GM12878 (cell line): ENCODE results near the gene ENSA. TPM values are rescaled to one million over a fixed set of nuclear protein-coding genes. Genes with fewer than 3 reads are reported as not detected.

Experiments
- ATAC-seq: fragments of 200-7000 bp; cut with Tn5 transposase; 3 replicates; pipeline ENCODE4 v1.9.1; 2020; ENCODE audit warnings: mild to moderate bottlenecking, moderate library complexity
- BruUV-seq: library from RNA; stranded (reverse); fragments of 400-500 nt; replicated peaks from 2 replicates; lab custom pipeline; 2021; lab: Mats Ljungman, UMichigan
- CTCF ChIA-PET: fragments of 300-600 bp; sonication (Branson Sonifier 250); formaldehyde crosslinking; extraction: SDS; loops from one replicate; lab custom pipeline; 2021; ENCODE audit warnings: inconsistent platforms; lab: Yijun Ruan, JAX
- POLR2A ChIA-PET: fragments of 350-600 bp; formaldehyde crosslinking; extraction: SDS; loops from one replicate; lab custom pipeline; 2021; ENCODE audit warnings: inconsistent platforms; lab: Charles Lee
- RAD21 ChIA-PET: fragments of 300-600 bp; sonication (Branson Sonifier 250); formaldehyde crosslinking; loops from one replicate; lab custom pipeline; 2023; ENCODE audit warnings: antibody characterized with exemption; ENCODE audit not compliant: unreplicated experiment; lab: Charles Lee
- SMC1A ChIA-PET: fragments of 300-600 bp; sonication (Branson Sonifier 250); formaldehyde crosslinking; loops from one replicate; lab custom pipeline; 2023; ENCODE audit not compliant: unreplicated experiment, uncharacterized antibody; lab: Charles Lee
- DNase-seq: peaks from one replicate; pipeline ENCODE4 v3.0.0-alpha.2; 2011; ENCODE audit warnings: low read depth, low spot score
- FAIRE-seq: peaks from 3 replicates; lab custom pipeline; 2011; peaks lifted over from hg19 to GRCh38; lab: Jason Lieb, UNC
- H2AFZ ChIP-seq: 2 replicates; pipeline ENCODE4 v1.6.0; 2011; ENCODE audit warnings: low read depth, low read length, control low read depth; ENCODE audit not compliant: control insufficient read depth
- H3K27ac ChIP-seq: 2 replicates; pipeline ENCODE4 v1.5.1; 2011; ENCODE audit warnings: control low read depth; ENCODE audit not compliant: control insufficient read depth, insufficient read depth
- H3K27me3 ChIP-seq, 2 experiments: replicated peaks in 1 of 2; 2 replicates each; pipeline versions ENCODE4 v1.6.0 to v1.6.1; 2011; ENCODE audit warnings: low read length in 1 of 2; ENCODE audit not compliant: control insufficient read depth in 2 of 2, insufficient read depth in 2 of 2
- H3K36me3 ChIP-seq, 2 experiments: 2 replicates each; pipeline ENCODE4 v1.5.1; 2011; ENCODE audit warnings: low read length in 1 of 2; ENCODE audit not compliant: control insufficient read depth in 2 of 2, insufficient read depth in 2 of 2
- H3K4me1 ChIP-seq: 2 replicates; pipeline ENCODE4 v1.6.1; 2011; ENCODE audit warnings: mild to moderate bottlenecking, low read length, moderate library complexity, mixed read lengths; ENCODE audit not compliant: control insufficient read depth, insufficient read depth
- H3K4me2 ChIP-seq: 2 replicates; pipeline ENCODE4 v1.6.0; 2011; ENCODE audit warnings: control low read depth; ENCODE audit not compliant: control insufficient read depth, insufficient read depth
- H3K4me3 ChIP-seq: fragments of 200-600 bp; sonication (generic); 2 replicates; pipeline ENCODE4 v1.5.1; 2016
- H3K79me2 ChIP-seq: 2 replicates; pipeline ENCODE4 v1.6.0; 2011; ENCODE audit warnings: low read length; ENCODE audit not compliant: control insufficient read depth, insufficient read depth
- H3K9ac ChIP-seq: 2 replicates; pipeline ENCODE4 v1.8.0; 2011; ENCODE audit warnings: low read length, control low read depth, mixed read lengths; ENCODE audit not compliant: control insufficient read depth, insufficient read depth
- H3K9me3 ChIP-seq: replicated peaks from 3 replicates; pipeline ENCODE4 v1.5.1; 2011; ENCODE audit warnings: mild to moderate bottlenecking, low read length; ENCODE audit not compliant: control insufficient read depth, insufficient read depth
- H4K20me1 ChIP-seq: 2 replicates; pipeline ENCODE4 v1.6.0; 2011; ENCODE audit not compliant: control insufficient read depth, insufficient read depth
- CEBPZ ChIP-seq: fragments of 150-350 bp; IDR thresholded peaks from 2 replicates; pipeline ENCODE4 v1.6.1; 2016; ENCODE audit warnings: low read depth, low read length
- CHD4 ChIP-seq: fragments of 200-600 bp; sonication (generic); IDR thresholded peaks from 2 replicates; pipeline ENCODE4 v1.6.1; 2016; ENCODE audit warnings: mild to moderate bottlenecking
- FOXM1 ChIP-seq: IDR thresholded peaks from 2 replicates; pipeline ENCODE4 v1.6.1; 2012; ENCODE audit warnings: low read depth, mild to moderate bottlenecking, inconsistent platforms, low read length, moderate library complexity
- HDAC6 ChIP-seq: fragments of 200-600 bp; sonication (generic); IDR thresholded peaks from one replicate; pipeline ENCODE4 v1.8.0; 2017; ENCODE audit warnings: antibody characterized with exemption; ENCODE audit not compliant: unreplicated experiment
- JUND ChIP-seq: IDR thresholded peaks from 2 replicates; pipeline ENCODE4 v1.6.1; 2012; ENCODE audit warnings: low read depth, mild to moderate bottlenecking, low read length, improper control_type of control experiment, moderate library complexity
- MYB ChIP-seq: fragments of 150-350 bp; IDR thresholded peaks from 2 replicates; pipeline ENCODE4 v1.6.1; 2014; ENCODE audit warnings: mild to moderate bottlenecking, low read depth, low read length, borderline replicate concordance
- RUNX3 ChIP-seq: IDR thresholded peaks from 2 replicates; pipeline ENCODE4 v1.6.1; 2012; ENCODE audit warnings: low read length, inconsistent platforms
- SREBF1 ChIP-seq: IDR thresholded peaks from 2 replicates; pipeline ENCODE4 v1.6.1; 2012; ENCODE audit warnings: mild to moderate bottlenecking, low read length
- SREBF2 ChIP-seq: IDR thresholded peaks from 2 replicates; pipeline ENCODE4 v1.6.1; 2012; ENCODE audit warnings: mild to moderate bottlenecking, low read length
- WGBS: methylation state at CpG from one replicate; pipeline ENCODE4 v1.1.6; 2016; ENCODE audit warnings: low lambda C conversion rate; ENCODE audit not compliant: insufficient replicate concordance, insufficient coverage; ENCODE audit errors: missing lambda C conversion rate; 5-methylcytosine and 5-hydroxymethylcytosine counted together
- in situ Hi-C: fragments of 300-500 bp; cut with MboI; formaldehyde crosslinking; loops from 9 replicates; pipeline ENCODE4 v1.14.3; 2018; ENCODE audit warnings: mixed read lengths
- intact Hi-C: fragments of 100-400 bp; cut with micrococcal nuclease; formaldehyde crosslinking; loops from one replicate; pipeline ENCODE4 v1.14.2; 2022; ENCODE audit not compliant: unreplicated experiment
- polyA plus RNA-seq, 11 experiments: library from polyadenylated mRNA; depleted of rRNA in 4 of 11; unstranded in 6 of 11; stranded (reverse) in 5 of 11; fragments of >200 nt; fragmentation: Nextera tagmentation in 4 of 11; fragmentation: Illumina TruSeq in 1 of 11; extraction: Ambion mirVana in 4 of 11; extraction: Trizol in 1 of 11; gene quantifications; 1 replicate in 1 of 11; 2 replicates in 10 of 11; pipeline versions ENCODE4 v1.2.1 to v1.2.3, GENCODE V29; 2011 to 2016; ENCODE audit warnings: inconsistent platforms in 2 of 11, missing spikeins in 2 of 11, low read depth in 1 of 11
- total RNA-seq, 4 experiments: library from RNA; depleted of rRNA in 3 of 4; stranded (reverse); fragments of >200 nt in 3 of 4; fragmentation: Illumina TruSeq in 1 of 4; extraction: Trizol in 1 of 4; gene quantifications; 2 replicates each; pipeline versions ENCODE4 v1.2.1 to v1.2.3, GENCODE V29; 2013 to 2021
- TF ChIP-seq, protein P1 (sequence below): fragments of 450-650 bp; IDR thresholded peaks from 2 replicates; pipeline ENCODE4 v1.6.1; 2017; ENCODE audit warnings: mild to moderate bottlenecking, low read depth, inconsistent platforms; ENCODE audit not compliant: poor library complexity, severe bottlenecking

The ENSA gene
- total and polyA plus RNA-seq, 10 of the 15 experiments (the other 5 are each of a cell fraction or from before 2014, with no cell fraction given), result 56.1 to 605 (median 143) TPM

GRCh38 chr1:150661156-150661555 lies 31.7 kb upstream of the ENSA start:
- H3K4me1 ChIP-seq, result no peaks in the 10 kb centered on the region
- SMC1A ChIA-PET, result no interaction called here
- FAIRE-seq (no peak), DNase-seq (no peak)
- no peak overlapping the region for H3K27ac ChIP-seq
- H3K9ac ChIP-seq, result no peak overlapping the region
- no TSS peak for BruUV-seq
- 97% methylated on average over 5 of the region's 5 CpGs for WGBS
- H3K9me3 ChIP-seq, result no peaks in the 10 kb centered on the region
- H4K20me1 ChIP-seq, result no peaks in the 10 kb centered on the region
- H3K36me3 ChIP-seq, result peaks cover 0 to 4% of the 10 kb centered on the region in 2 experiments; a peak in 1 of 4 replicates
- no peak overlapping the region for H3K4me2 ChIP-seq
- no peaks in the 10 kb centered on the region for H3K79me2 ChIP-seq
- TF ChIP-seq FOXM1 (no peak), RUNX3 (no peak), CEBPZ (no peak), MYB (no peak), HDAC6 (no peak), SREBF2 (no peak), CHD4 (no peak), SREBF1 (no peak), JUND (no peak)
- TF ChIP-seq, protein P1, sequence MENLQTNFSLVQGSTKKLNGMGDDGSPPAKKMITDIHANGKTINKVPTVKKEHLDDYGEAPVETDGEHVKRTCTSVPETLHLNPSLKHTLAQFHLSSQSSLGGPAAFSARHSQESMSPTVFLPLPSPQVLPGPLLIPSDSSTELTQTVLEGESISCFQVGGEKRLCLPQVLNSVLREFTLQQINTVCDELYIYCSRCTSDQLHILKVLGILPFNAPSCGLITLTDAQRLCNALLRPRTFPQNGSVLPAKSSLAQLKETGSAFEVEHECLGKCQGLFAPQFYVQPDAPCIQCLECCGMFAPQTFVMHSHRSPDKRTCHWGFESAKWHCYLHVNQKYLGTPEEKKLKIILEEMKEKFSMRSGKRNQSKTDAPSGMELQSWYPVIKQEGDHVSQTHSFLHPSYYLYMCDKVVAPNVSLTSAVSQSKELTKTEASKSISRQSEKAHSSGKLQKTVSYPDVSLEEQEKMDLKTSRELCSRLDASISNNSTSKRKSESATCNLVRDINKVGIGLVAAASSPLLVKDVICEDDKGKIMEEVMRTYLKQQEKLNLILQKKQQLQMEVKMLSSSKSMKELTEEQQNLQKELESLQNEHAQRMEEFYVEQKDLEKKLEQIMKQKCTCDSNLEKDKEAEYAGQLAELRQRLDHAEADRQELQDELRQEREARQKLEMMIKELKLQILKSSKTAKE, result no peak
- TF ChIP-seq, all 136 proteins: peak for 0
- ChIA-PET RAD21 (no interaction called here), CTCF (interaction anchor here (1.6 to 2.8 kb wide), 2 partner anchors 15 to 261 kb away, joined by 3 to 8 read pairs; no protein-coding TSS in a partner anchor), POLR2A (no interaction called here)
- Histone ChIP-seq H2AFZ (no peak overlapping the region), H3K4me3 (no peak overlapping the region), H3K27me3 (no peaks in the 10 kb centered on the region)
- intact Hi-C loops (no loop called here), in situ Hi-C loops (no loop called here)
- no peak for ATAC-seq
